Measurements from ENCODE around the gene KY. TPM values are rescaled to one million over a fixed set of nuclear protein-coding genes. Genes with fewer than 3 reads are reported as not detected.

KY gene
- total and polyA plus RNA-seq, 2 of the 8 experiments (the other 6 are each of a cell fraction or from before 2014, with no cell fraction given): not detected

DNA sequence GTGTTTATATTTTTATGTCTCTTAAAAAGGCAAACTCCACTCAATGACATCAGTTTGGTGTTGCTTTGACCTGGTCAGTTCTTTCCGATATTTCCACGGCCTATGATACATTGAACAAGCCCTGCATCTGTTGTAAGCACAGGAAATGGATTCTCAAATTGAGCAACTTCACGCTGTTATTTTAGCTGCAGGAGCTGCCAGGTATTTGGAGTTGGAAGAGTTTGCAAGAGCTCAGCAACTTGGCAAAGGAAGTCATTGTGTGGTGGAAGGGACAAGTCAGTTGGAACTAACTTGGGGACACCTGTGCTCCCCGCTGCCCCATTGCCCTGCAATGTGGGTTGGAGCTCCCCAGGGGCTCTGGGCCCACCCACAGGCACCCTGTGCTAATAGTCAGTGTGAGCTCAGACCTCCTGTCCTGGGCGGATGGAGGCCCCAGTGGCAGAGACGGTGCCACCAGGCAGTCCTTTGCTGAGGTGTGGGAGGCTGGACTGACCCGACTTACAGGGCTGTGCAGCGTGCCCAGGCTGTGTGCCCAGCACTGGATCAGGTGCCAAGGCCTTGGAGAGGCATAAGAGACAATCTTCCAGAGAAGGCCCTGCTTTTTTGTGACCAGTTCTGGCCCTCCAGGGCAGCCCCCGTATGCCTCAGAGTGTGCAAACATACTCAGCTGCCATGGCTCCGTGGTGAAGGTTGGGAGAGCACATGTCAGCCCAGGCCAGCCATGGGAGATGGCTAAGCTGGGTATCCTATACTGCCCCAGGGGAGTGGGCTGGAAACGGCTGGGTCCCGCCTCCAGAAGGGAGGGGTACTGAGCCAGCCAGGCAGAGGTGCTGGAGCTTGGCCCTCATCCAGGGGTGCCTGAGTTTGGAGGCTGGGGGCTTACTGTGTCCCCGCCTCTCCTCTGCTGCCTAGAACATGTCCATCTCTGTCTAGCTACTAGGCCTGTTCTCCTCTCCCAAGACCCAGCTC lies 43.5 kb downstream of the KY start (continued):
- TF ChIP-seq NRF1 (IDR thresholded peaks at IDR 0.05; ENCODE audit: low read depth, low read length) (no peak), HDAC6 (IDR thresholded peaks at IDR 0.05; ENCODE audit: low read depth, low read length) (no peak), CREB1 (IDR thresholded peaks at IDR 0.05) (no peak), TAF1 (IDR thresholded peaks at IDR 0.05; ENCODE audit: low read depth, low read length) (no peak), MAFK (IDR thresholded peaks at IDR 0.05; ENCODE audit: low read depth, low read length) (no peak), FOSL1 (IDR thresholded peaks at IDR 0.05; ENCODE audit: insufficient read depth, low read depth, low read length) (no peak), KDM4A (IDR thresholded peaks at IDR 0.05; ENCODE audit: low read depth, low read length, severe bottlenecking) (no peak), POLR2A (IDR thresholded peaks at IDR 0.05; ENCODE audit: control extremely low read depth in 1 of 2, low read depth in 2 of 2, low read length in 2 of 2) (no peak), GTF2F1 (IDR thresholded peaks at IDR 0.05; ENCODE audit: borderline replicate concordance, low read depth, low read length) (no peak), SIRT6 (IDR thresholded peaks at IDR 0.05; ENCODE audit: low read length) (no peak), RFX5 (IDR thresholded peaks at IDR 0.05; ENCODE audit: borderline replicate concordance, low read depth, low read length) (no peak)

All from H1 (cell line).